HG02642 (cell line): ENCODE data around the gene TNRC6C.
"Not testable (repeated sequence)": the region's sequence is repeated elsewhere in the genome, so short reads cannot be mapped to it uniquely, and the experiment has no call there.

Source experiments
- ATAC-seq: cut with Tn5 transposase; IDR thresholded peaks from one replicate; pipeline ENCODE4 v1.9.1; 2021; ENCODE audit warnings: mild to moderate bottlenecking; ENCODE audit not compliant: unreplicated experiment, poor library complexity

The TNRC6C gene

GRCh38 chr17:78132084-78132676 lies 173.7 kb downstream of the TNRC6C start:
- ATAC-seq = no peak

DNA sequence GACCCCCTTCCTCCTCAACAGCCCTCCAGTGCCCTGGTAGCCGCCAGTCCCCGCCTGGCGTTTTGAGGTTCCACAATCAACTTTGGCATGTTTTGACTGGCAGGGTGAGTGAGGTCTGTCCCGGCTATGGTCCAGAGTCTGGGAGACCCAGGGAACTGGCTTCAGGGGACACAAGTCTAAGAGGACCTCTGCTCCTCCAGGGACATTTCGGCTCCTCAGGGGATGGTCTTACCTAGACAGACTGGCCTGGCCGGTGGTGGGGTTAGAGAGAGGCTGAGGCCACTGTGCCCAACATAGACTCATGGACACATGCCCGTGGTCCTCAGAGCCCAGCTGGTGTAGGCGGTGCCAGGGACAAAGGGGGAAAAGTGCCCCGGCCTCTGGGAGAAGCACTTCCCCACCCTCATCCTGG lies 174.3 kb downstream of the TNRC6C start:
- no peak for ATAC-seq

- ATAC-seq = no peak
These were observed 174.9 kb downstream of the TNRC6C start for GRCh38 chr17:78133179-78133951.

DNA sequence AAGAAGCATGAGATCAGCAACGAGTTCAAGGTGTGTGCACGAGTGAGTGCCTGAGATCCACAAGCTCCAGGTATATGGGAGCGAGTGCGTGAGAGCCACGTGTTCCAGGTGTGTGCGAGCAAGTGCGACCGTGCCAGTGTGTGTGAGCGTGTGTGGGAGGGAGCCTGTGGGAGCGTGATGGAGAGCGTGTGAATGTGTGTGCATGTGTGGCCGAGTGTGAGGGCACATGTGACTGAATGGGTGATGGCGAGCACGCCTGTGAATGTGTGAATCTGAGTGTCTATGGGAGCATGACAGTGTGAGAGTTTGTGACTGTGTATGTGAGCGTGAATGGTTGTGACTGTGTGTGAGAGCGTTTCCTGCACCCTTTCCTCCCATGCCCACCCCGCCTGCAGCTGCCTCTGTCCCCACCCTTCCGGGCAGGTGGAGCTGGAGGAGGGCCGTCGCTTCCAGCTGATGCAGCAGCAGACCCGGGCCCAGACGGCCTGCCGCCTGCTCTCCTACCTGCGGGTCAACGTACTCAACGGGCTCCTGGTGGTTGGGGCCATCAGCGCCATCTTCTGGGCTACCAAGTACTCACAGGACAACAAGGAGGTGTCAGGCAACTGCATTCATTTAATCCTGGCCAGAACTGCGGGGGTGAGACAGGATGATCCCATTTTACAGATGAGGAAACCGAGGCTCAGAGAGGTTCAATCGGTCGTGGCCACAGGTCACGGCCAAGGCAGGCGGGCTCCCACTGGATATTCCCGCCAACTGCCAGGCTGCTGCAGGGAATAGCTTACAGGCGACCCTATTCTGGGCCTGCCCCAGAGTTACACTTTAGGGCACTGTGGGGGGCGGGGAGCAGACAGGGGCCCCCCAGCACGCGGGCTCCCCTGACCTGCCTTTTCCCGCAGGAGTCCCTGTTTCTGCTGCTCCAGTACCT lies 175.7 kb downstream of the TNRC6C start:
- ATAC-seq = no peak

- no peak for ATAC-seq
These were observed 176.4 kb downstream of the TNRC6C start for GRCh38 chr17:78134899-78135385.

DNA sequence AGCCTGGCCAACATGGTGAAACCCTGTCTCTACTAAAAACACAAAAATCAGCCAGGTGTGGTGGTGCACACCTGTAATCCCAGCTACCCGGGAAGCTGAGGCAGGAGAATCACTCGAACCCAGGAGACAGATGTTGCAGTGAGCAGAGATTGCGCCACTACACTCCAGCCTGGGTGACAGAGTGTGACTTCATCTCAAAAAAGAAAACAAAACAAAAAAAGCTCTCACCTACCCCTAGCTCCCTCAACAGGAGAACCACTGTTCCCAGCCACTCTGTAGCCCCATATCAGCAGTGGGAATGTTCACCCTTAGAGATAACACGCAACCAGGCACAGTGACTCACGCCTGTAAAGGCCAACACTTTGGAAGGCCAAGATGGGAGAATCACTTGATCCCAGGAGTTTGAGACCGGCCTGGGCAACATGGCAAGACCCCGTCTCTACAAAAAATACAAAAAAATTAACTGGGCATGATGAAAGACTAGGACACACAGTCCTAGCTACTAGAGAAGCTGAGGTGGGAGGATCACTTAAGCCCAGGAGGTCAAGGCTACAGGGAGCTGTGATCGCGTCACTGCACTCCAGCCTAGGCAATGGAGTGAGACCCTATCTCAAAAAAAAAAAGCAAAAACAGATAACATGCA lies 177.5 kb downstream of the TNRC6C start:
- no peak for ATAC-seq

- ATAC-seq = no peak
These were observed 179.1 kb downstream of the TNRC6C start for GRCh38 chr17:78137392-78138203.

DNA sequence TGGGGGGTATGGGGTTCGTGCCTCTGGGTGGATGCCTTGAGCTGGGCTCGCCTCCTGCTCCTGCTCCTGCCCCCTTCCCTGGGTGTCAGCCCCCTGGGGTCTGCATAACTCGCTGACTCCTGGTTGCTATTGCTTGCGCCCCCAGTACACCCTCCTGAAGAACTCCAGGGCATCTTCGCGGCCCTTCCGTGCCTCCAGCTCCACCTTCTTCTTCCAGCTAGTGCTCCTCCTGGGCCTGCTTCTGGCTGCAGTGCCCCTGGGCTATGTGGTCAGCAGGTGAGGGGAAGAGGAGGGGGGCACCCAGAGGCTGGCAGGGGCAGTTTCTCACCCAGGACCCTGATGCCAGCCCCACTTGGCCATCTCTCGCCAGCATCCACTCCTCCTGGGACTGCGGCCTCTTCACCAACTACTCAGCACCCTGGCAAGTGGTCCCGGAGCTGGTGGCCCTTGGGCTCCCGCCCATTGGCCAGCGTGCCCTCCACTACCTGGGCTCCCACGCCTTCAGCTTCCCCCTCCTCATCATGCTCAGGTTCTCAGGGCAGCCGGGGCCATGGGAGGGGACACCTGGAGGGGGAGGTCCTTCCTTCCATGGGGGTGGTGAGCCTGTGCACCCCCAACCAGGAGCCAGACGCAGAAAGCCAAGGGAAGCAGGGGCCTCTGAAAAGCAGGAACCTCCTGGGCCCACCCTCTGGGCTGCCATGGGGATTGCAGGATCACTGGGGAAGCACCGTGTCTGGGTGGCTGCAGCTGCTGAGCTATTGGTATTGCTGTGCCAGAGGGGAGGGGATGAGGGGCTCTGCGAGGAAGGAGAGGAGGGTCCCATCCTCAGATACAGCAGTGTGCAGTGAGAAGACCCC lies 179.9 kb downstream of the TNRC6C start:
- ATAC-seq = no peak

DNA sequence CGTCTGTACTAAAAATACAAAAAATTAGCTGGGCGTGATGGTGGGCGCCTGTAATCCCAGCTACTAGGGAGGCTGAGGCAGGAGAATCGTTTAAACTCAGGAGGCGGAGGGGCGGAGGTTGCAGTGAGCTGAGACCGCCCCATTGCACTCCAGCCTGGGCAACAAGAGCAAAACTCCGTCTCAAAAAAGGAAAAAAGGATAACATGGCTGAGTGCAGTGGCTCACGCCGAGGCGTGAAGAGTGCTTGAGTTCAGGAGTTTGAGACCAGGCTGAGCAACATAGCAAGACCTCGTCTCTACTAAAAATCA lies 181.3 kb downstream of the TNRC6C start:
- not testable (repeated sequence) for ATAC-seq

DNA sequence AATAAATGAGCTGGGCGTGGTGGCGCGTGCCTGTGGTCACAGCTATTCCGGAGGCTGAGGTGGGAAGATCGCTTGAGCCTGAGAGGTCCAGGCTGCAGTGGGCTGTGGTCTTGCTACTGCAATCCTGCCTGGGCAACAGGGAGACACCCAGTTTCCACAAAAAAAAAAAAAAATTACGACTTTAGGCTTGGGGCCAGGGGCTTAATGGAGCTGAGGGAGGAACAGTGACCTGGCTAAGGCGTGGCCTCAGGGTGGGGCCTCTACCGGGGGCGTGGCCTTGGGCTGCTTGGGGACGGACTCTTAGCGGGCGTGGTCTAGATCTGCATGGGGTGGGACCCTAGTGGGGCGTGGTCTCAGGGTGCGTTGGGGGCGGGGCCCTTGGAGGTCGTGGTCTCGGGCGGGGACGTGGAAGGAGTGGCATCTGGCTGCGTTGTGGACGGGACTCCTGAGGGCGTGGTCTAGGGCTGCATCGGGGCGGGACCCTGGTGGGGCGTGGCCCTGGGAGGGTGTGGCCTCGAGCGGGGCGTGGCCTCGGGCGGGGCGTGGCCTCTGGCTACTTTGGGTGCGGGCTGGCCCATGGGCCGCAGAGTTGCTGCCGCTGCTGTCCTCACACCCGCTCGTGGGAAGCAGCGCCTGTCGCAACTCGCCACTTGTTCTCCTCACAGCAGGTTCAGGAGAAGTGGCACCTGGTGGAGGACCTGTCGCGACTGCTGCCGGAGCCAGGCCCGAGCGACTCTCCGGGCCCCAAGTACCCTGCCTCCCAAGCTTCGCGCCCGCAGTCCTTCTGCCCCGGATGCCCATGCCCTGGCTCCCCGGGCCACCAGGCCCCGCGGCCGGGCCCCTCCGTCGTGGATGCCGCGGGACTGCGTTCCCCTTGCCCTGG lies 181.9 kb downstream of the TNRC6C start:
- peak; percentile 77 for ATAC-seq

DNA sequence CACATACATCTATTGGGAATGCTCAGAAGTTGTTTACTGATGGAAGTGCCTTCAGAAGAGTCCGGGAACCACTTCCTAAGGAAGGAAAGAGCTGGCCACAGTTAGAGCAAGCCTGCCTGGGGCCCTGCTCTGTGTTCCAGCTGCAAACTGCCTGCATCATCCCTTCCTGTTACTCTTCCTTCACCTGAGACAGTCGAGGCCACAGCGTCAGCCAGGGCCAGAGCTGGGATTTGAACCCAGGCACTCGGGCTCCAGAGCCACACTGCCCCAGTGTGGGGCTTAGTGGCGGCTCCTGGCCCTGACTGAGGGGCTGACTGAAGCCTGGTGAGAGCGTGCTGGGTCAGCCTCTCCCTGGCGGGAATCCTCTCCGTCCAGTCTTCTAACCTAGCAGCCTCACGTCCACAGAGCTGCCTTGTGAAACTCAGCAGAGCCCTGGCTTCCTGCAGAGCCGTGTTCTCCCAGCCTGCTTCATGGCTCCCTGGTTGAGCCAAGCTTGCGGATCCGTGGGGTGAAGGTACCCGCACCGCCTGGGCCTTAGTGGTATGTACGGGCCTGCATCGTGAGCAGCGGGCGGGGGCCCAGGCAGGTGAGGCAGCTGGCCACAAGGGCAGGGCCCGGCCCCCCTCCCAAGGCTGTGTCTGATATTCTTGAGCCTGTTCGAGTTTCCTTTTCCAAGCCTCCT lies 183.1 kb downstream of the TNRC6C start:
- no peak for ATAC-seq

- ATAC-seq = no peak
These were observed 183.8 kb downstream of the TNRC6C start for GRCh38 chr17:78142119-78142861.

DNA sequence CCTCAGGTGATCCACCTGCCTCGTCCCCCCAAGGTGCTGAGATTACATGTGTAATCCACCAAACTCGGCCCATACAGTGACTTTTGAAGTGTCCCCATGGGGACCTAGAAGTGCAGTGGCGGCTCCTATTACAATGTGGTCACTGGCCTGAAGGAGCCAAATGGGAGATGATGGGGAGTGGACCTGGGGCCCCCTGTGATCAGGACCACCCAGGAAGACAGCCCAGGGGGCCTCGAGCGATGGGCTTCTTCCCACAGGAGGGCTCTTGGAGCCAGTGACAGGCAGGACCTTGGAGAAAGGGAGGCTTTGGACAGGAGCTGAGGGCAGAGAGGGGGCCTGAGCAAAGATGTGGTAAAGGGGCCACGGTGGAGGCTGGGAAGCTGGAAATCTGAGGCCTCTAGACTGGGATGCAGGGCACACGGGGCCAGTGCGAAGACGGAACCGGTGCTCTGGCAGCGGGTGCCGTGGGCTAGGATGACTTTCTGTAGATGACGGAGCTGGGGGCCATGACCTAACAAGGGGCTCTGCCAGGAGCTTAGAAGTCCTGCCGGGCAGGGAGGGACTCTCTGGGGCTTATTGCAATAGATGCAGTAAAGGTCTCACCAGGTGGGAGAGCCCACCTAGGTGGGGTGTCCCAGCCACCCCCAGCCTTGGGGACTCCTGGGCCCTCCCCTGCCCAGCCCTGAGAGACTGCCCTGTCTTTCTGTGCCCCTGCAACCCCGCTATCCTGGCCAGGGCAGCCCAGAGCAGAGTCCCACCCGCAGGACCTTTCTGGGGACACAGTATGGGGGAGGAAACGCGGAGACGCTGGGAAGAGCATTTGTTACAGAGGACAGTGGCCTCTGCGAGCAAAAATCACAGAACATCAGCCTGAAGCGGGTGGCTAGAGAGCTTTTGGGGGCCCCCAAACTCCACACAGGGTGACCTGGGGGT lies 185.0 kb downstream of the TNRC6C start:
- ATAC-seq = no peak

DNA sequence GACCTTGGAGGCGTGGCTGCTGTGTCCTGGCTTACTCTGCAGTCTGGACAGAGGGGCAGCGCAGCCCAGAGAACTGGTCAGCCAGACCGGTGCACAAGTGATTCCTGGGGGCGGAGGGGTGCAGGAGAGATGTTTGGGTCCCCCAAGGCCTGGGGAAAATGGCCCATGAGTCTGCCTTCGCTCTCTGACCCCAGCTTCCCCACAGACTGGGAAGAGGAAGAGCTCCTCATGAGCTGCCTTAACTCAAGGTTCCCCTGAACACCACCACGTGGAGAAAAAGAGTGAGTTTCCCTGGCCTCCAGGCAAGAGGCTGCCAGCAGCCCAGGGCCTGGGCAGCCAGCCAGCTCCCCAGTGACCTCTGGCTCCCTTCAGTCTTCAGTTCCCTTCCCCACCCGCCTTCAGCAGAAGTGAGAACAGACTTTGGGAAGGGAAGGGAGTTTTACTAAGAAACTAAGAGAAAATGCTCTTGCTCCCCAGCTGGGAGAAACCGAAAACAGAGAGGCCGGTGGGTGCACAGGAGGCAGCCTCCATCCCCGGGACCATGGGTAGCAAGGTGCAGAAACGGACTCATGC lies 185.7 kb downstream of the TNRC6C start:
- no peak for ATAC-seq
